B cell (primary cell): ENCODE results near the gene CUBN. TPM values are rescaled to one million over a fixed set of nuclear protein-coding genes. Genes with fewer than 3 reads are reported as not detected.

Experiments used
- ATAC-seq: fragments of 200-7000 bp; cut with Tn5 transposase; one replicate; pipeline ENCODE4 v1.10.0; 2021; ENCODE audit warnings: low read depth, mild to moderate bottlenecking, moderate number of reproducible peaks, moderate library complexity
- CTCF ChIA-PET: fragments of 350-600 bp; sonication (Branson Sonifier 250); formaldehyde crosslinking; loops from one replicate; lab custom pipeline; 2021; ENCODE audit warnings: antibody characterized with exemption, inconsistent platforms; lab: Charles Lee
- POLR2A ChIA-PET: fragments of 350-600 bp; sonication (Branson Sonifier 250); formaldehyde crosslinking; loops from one replicate; lab custom pipeline; 2021; ENCODE audit warnings: antibody characterized with exemption; lab: Charles Lee
- DNase-seq: peaks from one replicate; pipeline ENCODE4 v3.0.0; 2013
- H2AFZ ChIP-seq: 2 replicates; pipeline ENCODE4 v1.6.1; 2012; ENCODE audit warnings: mild to moderate bottlenecking, low read depth, low read length; ENCODE audit not compliant: insufficient read depth, poor library complexity, severe bottlenecking
- H3K27ac ChIP-seq, 2 donors: 1 replicate in 1 of 2; 2 replicates in 1 of 2; pipeline ENCODE4 v1.5.1; 2012 to 2013; ENCODE audit warnings: low read length in 2 of 2, mild to moderate bottlenecking in 2 of 2, moderate library complexity in 1 of 2
- H3K27me3 ChIP-seq, 4 experiments: fragments of 200-600 bp in 1 of 4; sonication (generic) in 1 of 4; replicated peaks in 1 of 4; 1 replicate in 2 of 4; 2 replicates in 2 of 4; pipeline versions ENCODE4 v1.6.1 to v1.7.0; 2013 to 2016; ENCODE audit warnings: low read length in 3 of 4, mild to moderate bottlenecking in 2 of 4, mixed read lengths in 1 of 4, moderate library complexity in 1 of 4; ENCODE audit not compliant: insufficient read depth in 4 of 4, control insufficient read depth in 3 of 4; ENCODE audit errors: control extremely low read depth in 1 of 4
- H3K36me3 ChIP-seq, 2 experiments: replicated peaks in 1 of 2; 1 replicate in 1 of 2; 2 replicates in 1 of 2; pipeline versions ENCODE4 v1.6.1 to v1.7.1; 2013; ENCODE audit warnings: low read length in 1 of 2; ENCODE audit not compliant: insufficient read depth in 2 of 2, control insufficient read depth in 1 of 2; ENCODE audit errors: control extremely low read depth in 1 of 2, extremely low read depth in 1 of 2
- H3K4me1 ChIP-seq, 2 donors: fragments of 200-600 bp in 1 of 2; sonication (generic) in 1 of 2; 1 replicate in 1 of 2; 2 replicates in 1 of 2; pipeline versions ENCODE4 v1.5.1 to v1.6.1; 2013 to 2017; ENCODE audit warnings: low read length in 2 of 2; ENCODE audit not compliant: control insufficient read depth in 2 of 2, insufficient read depth in 2 of 2
- H3K4me2 ChIP-seq: replicated peaks from 2 replicates; pipeline ENCODE3; 2012; ENCODE audit warnings: mild to moderate bottlenecking, low read depth, low read length; ENCODE audit not compliant: poor library complexity, severe bottlenecking
- H3K4me3 ChIP-seq, 5 experiments: fragments of 200-600 bp in 1 of 5; sonication (generic) in 1 of 5; 1 replicate in 3 of 5; 2 replicates in 2 of 5; pipeline versions ENCODE4 v1.5.1 to v1.7.0; 2011 to 2016; ENCODE audit warnings: low read length in 4 of 5, mild to moderate bottlenecking in 4 of 5, low read depth in 2 of 5, control low read depth in 1 of 5, moderate library complexity in 1 of 5; ENCODE audit not compliant: insufficient read depth in 1 of 5; ENCODE audit errors: control extremely low read depth in 1 of 5, extremely low read depth in 1 of 5
- H3K79me2 ChIP-seq: fragments of 200-600 bp; sonication (generic); one replicate; pipeline ENCODE4 v1.6.0; 2016; ENCODE audit warnings: low read length; ENCODE audit not compliant: control insufficient read depth, insufficient read depth
- H3K9ac ChIP-seq: fragments of 200-600 bp; sonication (generic); 2 replicates; pipeline ENCODE4 v1.6.1; 2017; ENCODE audit warnings: mild to moderate bottlenecking, low read length, moderate library complexity
- H3K9me3 ChIP-seq, 3 donors: one replicate each; pipeline versions ENCODE4 v1.6.1 to v1.7.1; 2013; ENCODE audit warnings: low read length in 2 of 3; ENCODE audit not compliant: control insufficient read depth in 2 of 3, insufficient read depth in 1 of 3; ENCODE audit errors: control extremely low read depth in 1 of 3
- H4K20me1 ChIP-seq: 2 replicates; pipeline ENCODE4 v1.6.0; 2012; ENCODE audit warnings: mild to moderate bottlenecking, low read length; ENCODE audit not compliant: insufficient read depth, control insufficient read depth, poor library complexity, severe bottlenecking
- H3K27ac Mint-ChIP-seq: one replicate; pipeline ENCODE4 v1.8.0; 2021; ENCODE audit warnings: mixed read lengths
- H3K27me3 Mint-ChIP-seq: one replicate; pipeline ENCODE4 v1.8.0; 2021; ENCODE audit warnings: mixed read lengths
- H3K4me1 Mint-ChIP-seq: one replicate; pipeline ENCODE4 v1.8.0; 2021; ENCODE audit warnings: mixed read lengths
- H3K4me3 Mint-ChIP-seq: one replicate; pipeline ENCODE4 v1.8.0; 2021; ENCODE audit warnings: mixed read lengths
- H3K9me3 Mint-ChIP-seq: one replicate; pipeline ENCODE4 v1.8.0; 2022; ENCODE audit warnings: mixed read lengths; ENCODE audit not compliant: insufficient read depth
- EZH2 ChIP-seq: IDR thresholded peaks from 2 replicates; pipeline ENCODE4 v1.6.1; 2012; ENCODE audit warnings: borderline replicate concordance, low read depth, mild to moderate bottlenecking, moderate library complexity, low read length; ENCODE audit not compliant: insufficient read depth, poor library complexity, severe bottlenecking
- WGBS: methylation state at CpG from one replicate; pipeline ENCODE4 v1.1.5; 2013; ENCODE audit warnings: missing lambda C conversion rate; ENCODE audit not compliant: insufficient coverage; 5-methylcytosine and 5-hydroxymethylcytosine counted together
- intact Hi-C: fragments of 100-400 bp; cut with micrococcal nuclease; formaldehyde crosslinking; loops from one replicate; pipeline ENCODE4 v1.10.0; 2022
- polyA plus RNA-seq: library from polyadenylated mRNA; depleted of rRNA; stranded (reverse); fragments of >200 nt; gene quantifications from 2 replicates; pipeline ENCODE4 v1.2.3, GENCODE V29; 2012
- total RNA-seq, 2 donors: library from RNA; stranded (reverse); fragments of 120-200 nt in 1 of 2; gene quantifications; 1 replicate in 1 of 2; 2 replicates in 1 of 2; pipeline versions ENCODE4 v1.2.3 to v1.2.4, GENCODE V29; 2013 to 2022
- TF ChIP-seq, protein P1 (sequence below): fragments of 200-600 bp; IDR thresholded peaks from one replicate; pipeline ENCODE4 v1.8.0; 2022; ENCODE audit warnings: antibody characterized with exemption, mild to moderate bottlenecking

Gene CUBN
- total and polyA plus RNA-seq, 2 donors (not counting 1 experiment from before 2014, with no cell fraction given) = 4.2 to 5.7 TPM

DNA sequence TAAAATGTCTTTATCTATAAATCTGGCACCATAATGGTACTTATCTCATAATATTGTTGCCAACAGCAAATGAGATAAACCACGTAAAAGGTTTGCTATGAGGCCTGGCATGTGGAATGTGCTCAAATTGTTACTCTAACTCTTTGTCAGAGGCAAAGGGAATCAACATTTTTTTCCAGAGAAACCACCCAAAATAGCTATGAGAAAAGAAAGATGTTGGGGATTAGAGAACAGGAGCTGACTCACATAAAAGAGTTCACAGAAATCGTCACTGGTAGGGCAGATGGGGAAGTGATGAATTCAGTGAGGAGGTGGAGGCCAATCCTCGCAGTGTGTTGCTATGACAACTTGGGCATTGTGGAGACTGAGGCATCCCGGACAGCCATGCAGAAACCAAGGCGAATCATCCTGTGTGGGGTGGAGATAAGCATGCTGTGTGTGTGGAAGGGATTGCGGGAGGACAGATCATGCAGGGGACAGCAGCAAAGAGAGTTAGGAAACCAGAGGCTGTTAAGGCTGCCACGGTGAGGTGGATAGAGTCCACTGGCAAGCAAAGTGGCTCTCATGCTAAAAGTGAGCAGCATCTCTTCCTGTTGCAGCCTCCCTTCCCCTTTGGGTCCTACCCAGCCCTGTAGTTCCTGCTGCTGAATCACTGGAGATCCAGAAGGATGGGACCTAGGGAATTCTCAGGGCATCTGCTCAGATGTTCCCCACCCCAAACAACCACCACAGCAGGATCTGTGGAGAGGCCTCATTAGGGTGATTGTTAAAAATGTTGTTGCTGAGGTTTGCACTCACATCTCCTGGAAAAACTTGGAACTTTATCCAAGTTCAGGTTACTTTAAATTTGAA lies 103.9 kb downstream of the CUBN start:
- peaks cover 3% of the 10 kb centered on the region for H3K27me3 Mint-ChIP-seq
- H3K9me3 Mint-ChIP-seq = no peaks in the 10 kb centered on the region
- H3K27ac ChIP-seq = no peak overlapping the region
- peaks cover 36% of the 10 kb centered on the region for H3K4me1 Mint-ChIP-seq
- no peaks in the 10 kb centered on the region for H4K20me1 ChIP-seq
- ChIA-PET CTCF (no interaction called here), POLR2A (no interaction called here)
- H3K27ac Mint-ChIP-seq = no peak overlapping the region
- intact Hi-C loops = loop anchor here (10.0 kb wide), 1 partner anchor 209 kb away; no protein-coding TSS in a partner anchor
- 64% methylated on average over 6 of the region's 7 CpGs for WGBS
- H3K36me3 ChIP-seq = no peaks in the 10 kb centered on the region
- no peak overlapping the region for H3K4me3 Mint-ChIP-seq
- TF ChIP-seq, protein P1, sequence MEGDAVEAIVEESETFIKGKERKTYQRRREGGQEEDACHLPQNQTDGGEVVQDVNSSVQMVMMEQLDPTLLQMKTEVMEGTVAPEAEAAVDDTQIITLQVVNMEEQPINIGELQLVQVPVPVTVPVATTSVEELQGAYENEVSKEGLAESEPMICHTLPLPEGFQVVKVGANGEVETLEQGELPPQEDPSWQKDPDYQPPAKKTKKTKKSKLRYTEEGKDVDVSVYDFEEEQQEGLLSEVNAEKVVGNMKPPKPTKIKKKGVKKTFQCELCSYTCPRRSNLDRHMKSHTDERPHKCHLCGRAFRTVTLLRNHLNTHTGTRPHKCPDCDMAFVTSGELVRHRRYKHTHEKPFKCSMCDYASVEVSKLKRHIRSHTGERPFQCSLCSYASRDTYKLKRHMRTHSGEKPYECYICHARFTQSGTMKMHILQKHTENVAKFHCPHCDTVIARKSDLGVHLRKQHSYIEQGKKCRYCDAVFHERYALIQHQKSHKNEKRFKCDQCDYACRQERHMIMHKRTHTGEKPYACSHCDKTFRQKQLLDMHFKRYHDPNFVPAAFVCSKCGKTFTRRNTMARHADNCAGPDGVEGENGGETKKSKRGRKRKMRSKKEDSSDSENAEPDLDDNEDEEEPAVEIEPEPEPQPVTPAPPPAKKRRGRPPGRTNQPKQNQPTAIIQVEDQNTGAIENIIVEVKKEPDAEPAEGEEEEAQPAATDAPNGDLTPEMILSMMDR = no peak
- no peak for TF ChIP-seq EZH2
- peaks cover 16 to 29% of the 10 kb centered on the region in 2 donors for H3K4me1 ChIP-seq
- no peak overlapping the region for H3K4me2 ChIP-seq
- no peak overlapping the region for H2AFZ ChIP-seq
- H3K79me2 ChIP-seq = no peaks in the 10 kb centered on the region
- H3K9me3 ChIP-seq = no peaks in the 10 kb centered on the region
- H3K4me3 ChIP-seq = no peak overlapping the region
- H3K27me3 ChIP-seq = no peaks in the 10 kb centered on the region
- DNase-seq (peak; percentile 8), ATAC-seq (no peak)
- H3K9ac ChIP-seq = no peak overlapping the region

GRCh38 chr10:17024461-17024860 lies 105.2 kb downstream of the CUBN start:
- CTCF ChIA-PET = no interaction called here
- Mint-ChIP-seq H3K27ac (no peak overlapping the region), H3K27me3 (peaks cover 3% of the 10 kb centered on the region), H3K9me3 (no peaks in the 10 kb centered on the region), H3K4me1 (peaks cover 31% of the 10 kb centered on the region), H3K4me3 (no peak overlapping the region)
- WGBS = 95% methylated on average over 4 of the region's 4 CpGs
- Histone ChIP-seq H3K79me2 (no peaks in the 10 kb centered on the region), H3K4me3 (no peak overlapping the region), H3K4me1 (peaks cover 12 to 24% of the 10 kb centered on the region in 2 donors), H3K27ac (no peak overlapping the region), H3K36me3 (no peaks in the 10 kb centered on the region), H3K9me3 (no peaks in the 10 kb centered on the region), H3K27me3 (no peaks in the 10 kb centered on the region), H3K4me2 (no peak overlapping the region), H4K20me1 (no peaks in the 10 kb centered on the region), H3K9ac (no peak overlapping the region), H2AFZ (no peak overlapping the region)
- DNase-seq (no peak), ATAC-seq (no peak)
- TF ChIP-seq EZH2 = no peak
- TF ChIP-seq, protein P1 = no peak
- POLR2A ChIA-PET = no interaction called here
- intact Hi-C loops = loop anchor here (10.0 kb wide), 1 partner anchor 210 kb away; no protein-coding TSS in a partner anchor
